GM12878 (cell line): ENCODE measurements around the gene CREBBP. TPM values are rescaled to one million over a fixed set of nuclear protein-coding genes. Genes with fewer than 3 reads are reported as not detected.
A peak's percentile ranks its signal among the peaks of the same experiment; 100 is the strongest.

Source experiments
- ATAC-seq: fragments of 200-7000 bp; cut with Tn5 transposase; 3 replicates; pipeline ENCODE4 v1.9.1; 2020; ENCODE audit warnings: mild to moderate bottlenecking, moderate library complexity
- BruUV-seq: library from RNA; stranded (reverse); fragments of 400-500 nt; replicated peaks from 2 replicates; lab custom pipeline; 2021; lab: Mats Ljungman, UMichigan
- CTCF ChIA-PET: fragments of 300-600 bp; sonication (Branson Sonifier 250); formaldehyde crosslinking; extraction: SDS; loops from one replicate; lab custom pipeline; 2021; ENCODE audit warnings: inconsistent platforms; lab: Yijun Ruan, JAX
- POLR2A ChIA-PET: fragments of 350-600 bp; formaldehyde crosslinking; extraction: SDS; loops from one replicate; lab custom pipeline; 2021; ENCODE audit warnings: inconsistent platforms; lab: Charles Lee
- RAD21 ChIA-PET: fragments of 300-600 bp; sonication (Branson Sonifier 250); formaldehyde crosslinking; loops from one replicate; lab custom pipeline; 2023; ENCODE audit warnings: antibody characterized with exemption; ENCODE audit not compliant: unreplicated experiment; lab: Charles Lee
- SMC1A ChIA-PET: fragments of 300-600 bp; sonication (Branson Sonifier 250); formaldehyde crosslinking; loops from one replicate; lab custom pipeline; 2023; ENCODE audit not compliant: unreplicated experiment, uncharacterized antibody; lab: Charles Lee
- DNase-seq: peaks from one replicate; pipeline ENCODE4 v3.0.0-alpha.2; 2011; ENCODE audit warnings: low read depth, low spot score
- FAIRE-seq: peaks from 3 replicates; lab custom pipeline; 2011; peaks lifted over from hg19 to GRCh38; lab: Jason Lieb, UNC
- H2AFZ ChIP-seq: 2 replicates; pipeline ENCODE4 v1.6.0; 2011; ENCODE audit warnings: low read depth, low read length, control low read depth; ENCODE audit not compliant: control insufficient read depth
- H3K27ac ChIP-seq: 2 replicates; pipeline ENCODE4 v1.5.1; 2011; ENCODE audit warnings: control low read depth; ENCODE audit not compliant: control insufficient read depth, insufficient read depth
- H3K27me3 ChIP-seq, 2 experiments: replicated peaks in 1 of 2; 2 replicates each; pipeline versions ENCODE4 v1.6.0 to v1.6.1; 2011; ENCODE audit warnings: low read length in 1 of 2; ENCODE audit not compliant: control insufficient read depth in 2 of 2, insufficient read depth in 2 of 2
- H3K36me3 ChIP-seq, 2 experiments: 2 replicates each; pipeline ENCODE4 v1.5.1; 2011; ENCODE audit warnings: low read length in 1 of 2; ENCODE audit not compliant: control insufficient read depth in 2 of 2, insufficient read depth in 2 of 2
- H3K4me1 ChIP-seq: 2 replicates; pipeline ENCODE4 v1.6.1; 2011; ENCODE audit warnings: mild to moderate bottlenecking, low read length, moderate library complexity, mixed read lengths; ENCODE audit not compliant: control insufficient read depth, insufficient read depth
- H3K4me2 ChIP-seq: 2 replicates; pipeline ENCODE4 v1.6.0; 2011; ENCODE audit warnings: control low read depth; ENCODE audit not compliant: control insufficient read depth, insufficient read depth
- H3K4me3 ChIP-seq: fragments of 200-600 bp; sonication (generic); 2 replicates; pipeline ENCODE4 v1.5.1; 2016
- H3K79me2 ChIP-seq: 2 replicates; pipeline ENCODE4 v1.6.0; 2011; ENCODE audit warnings: low read length; ENCODE audit not compliant: control insufficient read depth, insufficient read depth
- H3K9ac ChIP-seq: 2 replicates; pipeline ENCODE4 v1.8.0; 2011; ENCODE audit warnings: low read length, control low read depth, mixed read lengths; ENCODE audit not compliant: control insufficient read depth, insufficient read depth
- H3K9me3 ChIP-seq: replicated peaks from 3 replicates; pipeline ENCODE4 v1.5.1; 2011; ENCODE audit warnings: mild to moderate bottlenecking, low read length; ENCODE audit not compliant: control insufficient read depth, insufficient read depth
- H4K20me1 ChIP-seq: 2 replicates; pipeline ENCODE4 v1.6.0; 2011; ENCODE audit not compliant: control insufficient read depth, insufficient read depth
- CTCF ChIP-seq, 3 experiments: IDR thresholded peaks in 2 of 3; conservative IDR thresholded peaks in 1 of 3; 2 replicates each; pipeline ENCODE4 v1.5.1; 2011; ENCODE audit warnings: low read depth in 3 of 3, low read length in 3 of 3, mild to moderate bottlenecking in 3 of 3, control low read depth in 2 of 3, moderate library complexity in 2 of 3, inconsistent platforms in 1 of 3, mixed read lengths in 1 of 3; ENCODE audit not compliant: control insufficient read depth in 2 of 3, insufficient read depth in 1 of 3; ENCODE audit errors: extremely low read depth in 1 of 3
- EGR1 ChIP-seq, 2 experiments: IDR thresholded peaks; 1 replicate in 1 of 2; 2 replicates in 1 of 2; pipeline ENCODE4 v1.6.1; 2011 to 2012; ENCODE audit warnings: low read depth in 2 of 2, low read length in 2 of 2, borderline replicate concordance in 1 of 2, mild to moderate bottlenecking in 1 of 2, moderate library complexity in 1 of 2
- HCFC1 ChIP-seq: fragments of 150-350 bp; IDR thresholded peaks from 2 replicates; pipeline ENCODE4 v1.6.1; 2014; ENCODE audit warnings: low read length
- IRF4 ChIP-seq: IDR thresholded peaks from 2 replicates; pipeline ENCODE4 v1.6.1; 2011; ENCODE audit warnings: low read depth, low read length
- MEF2B ChIP-seq: fragments of 450-650 bp; IDR thresholded peaks from 2 replicates; pipeline ENCODE4 v1.6.1; 2018; ENCODE audit warnings: mild to moderate bottlenecking, moderate library complexity; ENCODE audit not compliant: partially characterized antibody, poor library complexity, severe bottlenecking
- POLR2AphosphoS5 ChIP-seq: IDR thresholded peaks from 2 replicates; pipeline ENCODE4 v1.6.1; 2011; ENCODE audit warnings: mild to moderate bottlenecking, low read length, inconsistent platforms
- RFX5 ChIP-seq: IDR thresholded peaks from 2 replicates; pipeline ENCODE4 v1.6.1; 2011; ENCODE audit warnings: low read depth, low read length, improper control_type of control experiment
- SMC3 ChIP-seq: IDR thresholded peaks from 2 replicates; pipeline ENCODE4 v1.6.1; 2011; ENCODE audit warnings: low read length, improper control_type of control experiment, borderline replicate concordance
- SREBF2 ChIP-seq: IDR thresholded peaks from 2 replicates; pipeline ENCODE4 v1.6.1; 2012; ENCODE audit warnings: mild to moderate bottlenecking, low read length
- ZNF622 ChIP-seq: fragments of 450-650 bp; IDR thresholded peaks from 2 replicates; pipeline ENCODE4 v1.6.1; 2017; ENCODE audit warnings: mild to moderate bottlenecking, inconsistent platforms
- WGBS: methylation state at CpG from one replicate; pipeline ENCODE4 v1.1.6; 2016; ENCODE audit warnings: low lambda C conversion rate; ENCODE audit not compliant: insufficient replicate concordance, insufficient coverage; ENCODE audit errors: missing lambda C conversion rate; 5-methylcytosine and 5-hydroxymethylcytosine counted together
- in situ Hi-C: fragments of 300-500 bp; cut with MboI; formaldehyde crosslinking; loops from 9 replicates; pipeline ENCODE4 v1.14.3; 2018; ENCODE audit warnings: mixed read lengths
- intact Hi-C: fragments of 100-400 bp; cut with micrococcal nuclease; formaldehyde crosslinking; loops from one replicate; pipeline ENCODE4 v1.14.2; 2022; ENCODE audit not compliant: unreplicated experiment
- polyA plus RNA-seq, 11 experiments: library from polyadenylated mRNA; depleted of rRNA in 4 of 11; unstranded in 6 of 11; stranded (reverse) in 5 of 11; fragments of >200 nt; fragmentation: Nextera tagmentation in 4 of 11; fragmentation: Illumina TruSeq in 1 of 11; extraction: Ambion mirVana in 4 of 11; extraction: Trizol in 1 of 11; gene quantifications; 1 replicate in 1 of 11; 2 replicates in 10 of 11; pipeline versions ENCODE4 v1.2.1 to v1.2.3, GENCODE V29; 2011 to 2016; ENCODE audit warnings: inconsistent platforms in 2 of 11, missing spikeins in 2 of 11, low read depth in 1 of 11
- total RNA-seq, 4 experiments: library from RNA; depleted of rRNA in 3 of 4; stranded (reverse); fragments of >200 nt in 3 of 4; fragmentation: Illumina TruSeq in 1 of 4; extraction: Trizol in 1 of 4; gene quantifications; 2 replicates each; pipeline versions ENCODE4 v1.2.1 to v1.2.3, GENCODE V29; 2013 to 2021

Gene CREBBP
- total and polyA plus RNA-seq, 10 of the 15 experiments (the other 5 are each of a cell fraction or from before 2014, with no cell fraction given) = 3.4 to 32.7 (median 7.9) TPM

- Histone ChIP-seq H3K27me3 (no peaks in the 10 kb centered on the region), H3K4me1 (peaks cover 25% of the 10 kb centered on the region), H4K20me1 (peaks cover 3% of the 10 kb centered on the region), H2AFZ (no peak overlapping the region), H3K79me2 (peaks cover 66% of the 10 kb centered on the region), H3K9ac (no peak overlapping the region), H3K4me2 (no peak overlapping the region), H3K4me3 (no peak overlapping the region), H3K36me3 (peaks cover 3 to 5% of the 10 kb centered on the region in 2 experiments; a peak in 3 of 4 replicates), H3K9me3 (no peaks in the 10 kb centered on the region; the same call in 2 of the 3 replicates), H3K27ac (no peak overlapping the region)
- in situ Hi-C loops (no loop called here), intact Hi-C loops (no loop called here)
- DNase-seq (no peak), ATAC-seq (no peak), FAIRE-seq (no peak)
- ChIA-PET CTCF (interaction anchor here (1.3 to 3.3 kb wide), 2 partner anchors 10 to 78 kb away, joined by 3 to 15 read pairs; no protein-coding TSS in a partner anchor), RAD21 (interaction anchor here (1.2 kb wide), 1 partner anchor 10 kb away, joined by 3 read pairs; no protein-coding TSS in a partner anchor), SMC1A (interaction anchor here (0.9 to 3.9 kb wide), 8 partner anchors 11 to 75 kb away, joined by 3 to 17 read pairs (median 3); no protein-coding TSS in a partner anchor), POLR2A (interaction anchor here (1.1 kb wide), 1 partner anchor 78 kb away, joined by 3 read pairs; no protein-coding TSS in a partner anchor)
- no peak for TF ChIP-seq SMC3
- peak; percentile 67 for TF ChIP-seq MEF2B
- 70% methylated on average over 4 of the region's 4 CpGs for WGBS
- no TSS peak for BruUV-seq
These were observed 79.8 kb downstream of the CREBBP start for GRCh38 chr16:3800477-3801270.

GRCh38 chr16:3800019-3800418 is 80.5 kb downstream of the CREBBP start:
- WGBS = over 99% methylated on average over 7 of the region's 7 CpGs
- Histone ChIP-seq H4K20me1 (peaks cover 3% of the 10 kb centered on the region), H3K4me2 (no peak overlapping the region), H3K9me3 (no peaks in the 10 kb centered on the region; the same call in 2 of the 3 replicates), H2AFZ (no peak overlapping the region), H3K4me1 (peaks cover 26% of the 10 kb centered on the region), H3K27ac (no peak overlapping the region), H3K79me2 (peaks cover 65% of the 10 kb centered on the region), H3K9ac (no peak overlapping the region), H3K4me3 (no peak overlapping the region), H3K27me3 (no peaks in the 10 kb centered on the region), H3K36me3 (peaks cover 3 to 5% of the 10 kb centered on the region in 2 experiments; a peak in 3 of 4 replicates)
- in situ Hi-C loops = no loop called here
- POLR2A ChIA-PET = no interaction called here
- DNase-seq (no peak), ATAC-seq (no peak), FAIRE-seq (no peak)
- no peak for TF ChIP-seq SREBF2
- TF ChIP-seq POLR2AphosphoS5 = no peak
- no peak for TF ChIP-seq MEF2B
- TF ChIP-seq ZNF622 = no peak
- TF ChIP-seq HCFC1 = no peak
- no peak for TF ChIP-seq IRF4
- TF ChIP-seq EGR1 (IDR thresholded peaks at IDR 0.05; ENCODE audit: borderline replicate concordance in 1 of 2, low read depth in 2 of 2, low read length in 2 of 2) = no peak
- no peak for TF ChIP-seq RFX5
- no peak for TF ChIP-seq CTCF (IDR thresholded peaks at IDR 0.05 in 2 of 3, conservative IDR thresholded peaks at IDR 0.05 in 1 of 3; ENCODE audit: control insufficient read depth in 2 of 3, extremely low read depth in 1 of 3, insufficient read depth in 1 of 3, low read depth in 3 of 3, low read length in 3 of 3)
- SMC1A ChIA-PET = interaction anchor here (0.9 to 3.9 kb wide), 6 partner anchors 11 to 76 kb away, joined by 3 to 17 read pairs (median 3); no protein-coding TSS in a partner anchor
- CTCF ChIA-PET = interaction anchor here (1.1 to 3.3 kb wide), 3 partner anchors 10 to 79 kb away, joined by 3 to 15 read pairs (median 3); no protein-coding TSS in a partner anchor
- RAD21 ChIA-PET = no interaction called here
- intact Hi-C loops = no loop called here
- no TSS peak for BruUV-seq
